ENCODE data around the gene CFAP43. TPM values are rescaled to one million over a fixed set of nuclear protein-coding genes. Genes with fewer than 3 reads are reported as not detected.
"Not testable (repeated sequence)": the region's sequence is repeated elsewhere in the genome, so short reads cannot be mapped to it uniquely, and the experiment has no call there.

Gene CFAP43
- total RNA-seq, 1 donor from 2014 or later: not detected

DNA sequence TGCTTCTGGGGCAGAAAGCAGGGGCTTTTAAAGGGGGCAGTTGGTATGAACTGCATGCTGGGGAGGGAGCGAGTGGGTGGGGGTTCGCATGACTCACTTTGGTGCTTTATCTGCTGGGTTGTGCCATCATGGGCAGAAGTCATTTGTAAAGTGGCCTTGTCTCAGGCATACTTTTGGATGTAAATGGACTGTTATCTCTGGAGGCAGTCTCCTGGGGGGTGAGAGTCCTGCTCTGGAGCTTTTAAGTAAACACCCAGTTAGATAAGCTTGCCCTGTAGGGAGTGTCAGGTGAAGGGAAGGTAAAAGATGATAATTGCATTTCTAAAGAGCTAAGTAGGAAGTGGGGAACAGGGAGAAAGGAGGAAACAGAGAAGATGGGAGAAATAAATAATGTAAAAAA is 20.9 kb upstream of the CFAP43 start:
- DNase-seq (ENCODE audit: extremely low spot score, unreplicated experiment): no peak
- Mint-ChIP-seq H3K4me1 (ENCODE audit: unreplicated experiment) (peaks cover 29% of the 10 kb centered on the region), H3K36me3 (ENCODE audit: unreplicated experiment) (peaks cover 6% of the 10 kb centered on the region), H3K27ac (ENCODE audit: unreplicated experiment) (no peak overlapping the region), H3K4me3 (ENCODE audit: unreplicated experiment) (no peak overlapping the region), H3K9me3 (ENCODE audit: unreplicated experiment) (no peaks in the 10 kb centered on the region), H3K27me3 (ENCODE audit: unreplicated experiment) (peaks cover 21% of the 10 kb centered on the region)
- no peak for TF ChIP-seq CTCF (IDR thresholded peaks at IDR 0.05)

DNA sequence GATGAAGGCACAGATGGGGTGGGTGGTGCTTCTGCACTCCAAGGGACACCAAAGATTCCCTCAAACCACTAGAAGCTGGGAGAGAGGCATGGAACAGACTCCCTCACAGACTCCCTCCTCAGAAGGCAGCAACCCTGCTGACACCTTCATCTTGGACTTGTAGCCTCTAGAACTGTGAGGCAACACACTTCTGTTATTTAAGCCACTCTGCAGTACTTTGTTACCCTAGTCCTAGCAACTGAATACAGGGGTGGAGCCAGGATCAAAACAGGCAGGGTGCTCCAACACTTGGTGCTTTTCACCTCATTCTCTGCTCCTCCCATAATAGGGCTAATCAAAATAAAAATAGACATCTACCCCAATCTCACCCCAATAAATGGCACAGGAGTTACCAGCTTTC is 20.2 kb upstream of the CFAP43 start:
- H3K36me3 Mint-ChIP-seq (ENCODE audit: unreplicated experiment): peaks cover 2% of the 10 kb centered on the region
- H3K27ac Mint-ChIP-seq (ENCODE audit: unreplicated experiment): no peak overlapping the region
- peaks cover 21% of the 10 kb centered on the region for H3K27me3 Mint-ChIP-seq (ENCODE audit: unreplicated experiment)
- peaks cover 29% of the 10 kb centered on the region for H3K4me1 Mint-ChIP-seq (ENCODE audit: unreplicated experiment)
- H3K4me3 Mint-ChIP-seq (ENCODE audit: unreplicated experiment): no peak overlapping the region
- no peak for DNase-seq (ENCODE audit: extremely low spot score, unreplicated experiment)
- peaks cover 2% of the 10 kb centered on the region for H3K9me3 Mint-ChIP-seq (ENCODE audit: unreplicated experiment)
- TF ChIP-seq CTCF (IDR thresholded peaks at IDR 0.05): no peak

- no peak overlapping the region for H3K27ac Mint-ChIP-seq (ENCODE audit: unreplicated experiment)
- peaks cover 21% of the 10 kb centered on the region for H3K4me1 Mint-ChIP-seq (ENCODE audit: unreplicated experiment)
- no peak for DNase-seq (ENCODE audit: extremely low spot score, unreplicated experiment)
- H3K9me3 Mint-ChIP-seq (ENCODE audit: unreplicated experiment): peaks cover 10% of the 10 kb centered on the region
- H3K4me3 Mint-ChIP-seq (ENCODE audit: unreplicated experiment): no peak overlapping the region
- no peak for TF ChIP-seq CTCF (IDR thresholded peaks at IDR 0.05)
- H3K36me3 Mint-ChIP-seq (ENCODE audit: unreplicated experiment): no peaks in the 10 kb centered on the region
- H3K27me3 Mint-ChIP-seq (ENCODE audit: unreplicated experiment): peaks cover 21% of the 10 kb centered on the region
These were observed 19.3 kb upstream of the CFAP43 start for GRCh38 chr10:104251443-104251842.

GRCh38 chr10:104250371-104250770 is 18.2 kb upstream of the CFAP43 start:
- peaks cover 10% of the 10 kb centered on the region for H3K9me3 Mint-ChIP-seq (ENCODE audit: unreplicated experiment)
- H3K4me3 Mint-ChIP-seq (ENCODE audit: unreplicated experiment): no peak overlapping the region
- no peak overlapping the region for H3K27ac Mint-ChIP-seq (ENCODE audit: unreplicated experiment)
- H3K4me1 Mint-ChIP-seq (ENCODE audit: unreplicated experiment): peaks cover 11% of the 10 kb centered on the region
- H3K36me3 Mint-ChIP-seq (ENCODE audit: unreplicated experiment): no peaks in the 10 kb centered on the region
- DNase-seq (ENCODE audit: extremely low spot score, unreplicated experiment): no peak
- TF ChIP-seq CTCF (IDR thresholded peaks at IDR 0.05): no peak
- H3K27me3 Mint-ChIP-seq (ENCODE audit: unreplicated experiment): peaks cover 21% of the 10 kb centered on the region

DNA sequence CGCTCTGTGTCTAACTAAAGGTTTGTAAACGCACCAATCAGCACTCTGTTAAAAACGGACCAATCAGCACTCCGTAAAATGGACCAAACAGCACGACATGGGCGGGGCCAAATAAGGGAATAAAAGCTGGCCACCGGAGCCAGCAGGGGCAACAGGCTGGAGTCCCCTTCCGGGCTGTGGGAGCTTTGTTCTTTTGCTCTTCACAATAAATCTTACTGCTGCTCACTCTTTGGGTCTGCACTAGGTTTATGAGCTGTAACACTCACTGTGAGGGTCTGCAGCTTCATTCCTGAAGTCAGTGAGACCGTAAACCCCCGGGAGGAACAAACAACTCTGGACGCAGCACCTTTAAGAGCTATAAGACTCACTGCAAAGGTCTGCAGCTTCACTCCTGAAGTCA is 16.8 kb upstream of the CFAP43 start:
- Mint-ChIP-seq H3K27me3 (ENCODE audit: unreplicated experiment) (peaks cover 21% of the 10 kb centered on the region), H3K9me3 (ENCODE audit: unreplicated experiment) (peaks cover 10% of the 10 kb centered on the region)
- not testable (repeated sequence) for DNase-seq (ENCODE audit: extremely low spot score, unreplicated experiment); H3K36me3 Mint-ChIP-seq (ENCODE audit: unreplicated experiment); H3K27ac Mint-ChIP-seq (ENCODE audit: unreplicated experiment); H3K4me1 Mint-ChIP-seq (ENCODE audit: unreplicated experiment); H3K4me3 Mint-ChIP-seq (ENCODE audit: unreplicated experiment)
